ENCODE data around the gene GBA2. TPM values are rescaled to one million over a fixed set of nuclear protein-coding genes. Genes with fewer than 3 reads are reported as not detected.

Gene GBA2
- total RNA-seq, 1 experiment from 2014 or later, result 16.0 TPM

GRCh38 chr9:35712762-35713400 lies 36.1 kb downstream of the GBA2 start:
- Histone ChIP-seq H3K27ac (no peak overlapping the region), H3K4me3 (no peak overlapping the region), H3K9me3 (replicated peaks) (no peaks in the 10 kb centered on the region), H3K36me3 (peaks cover 78% of the 10 kb centered on the region), H3K4me1 (replicated peaks) (no peaks in the 10 kb centered on the region), H3K27me3 (replicated peaks) (no peaks in the 10 kb centered on the region)
- no peak for DNase-seq (ENCODE audit: low read depth in 1 of 2, low spot score in 2 of 2)

GRCh38 chr9:35711501-35712428 lies 37.3 kb downstream of the GBA2 start:
- no peak overlapping the region for H3K4me3 ChIP-seq
- no peak for DNase-seq (ENCODE audit: low read depth in 1 of 2, low spot score in 2 of 2)
- no peak overlapping the region for H3K27ac ChIP-seq
- H3K9me3 ChIP-seq (replicated peaks), result no peaks in the 10 kb centered on the region
- H3K4me1 ChIP-seq (replicated peaks), result no peaks in the 10 kb centered on the region
- peaks cover 79% of the 10 kb centered on the region for H3K36me3 ChIP-seq
- no peaks in the 10 kb centered on the region for H3K27me3 ChIP-seq (replicated peaks)

GRCh38 chr9:35710818-35711500 lies 38.1 kb downstream of the GBA2 start:
- Histone ChIP-seq H3K36me3 (peaks cover 81% of the 10 kb centered on the region), H3K9me3 (replicated peaks) (no peaks in the 10 kb centered on the region), H3K4me3 (no peak overlapping the region), H3K4me1 (replicated peaks) (no peaks in the 10 kb centered on the region), H3K27ac (no peak overlapping the region), H3K27me3 (replicated peaks) (no peaks in the 10 kb centered on the region)
- no peak for DNase-seq (ENCODE audit: low read depth in 1 of 2, low spot score in 2 of 2)

- peaks cover 79% of the 10 kb centered on the region for H3K36me3 ChIP-seq
- no peaks in the 10 kb centered on the region for H3K9me3 ChIP-seq (replicated peaks)
- no peaks in the 10 kb centered on the region for H3K4me1 ChIP-seq (replicated peaks)
- no peaks in the 10 kb centered on the region for H3K27me3 ChIP-seq (replicated peaks)
- H3K4me3 ChIP-seq, result no peak overlapping the region
- H3K27ac ChIP-seq, result no peak overlapping the region
- no peak for DNase-seq (ENCODE audit: low read depth in 1 of 2, low spot score in 2 of 2)
Measured at GRCh38 chr9:35708146-35708545, 40.9 kb downstream of the GBA2 start.

- DNase-seq (ENCODE audit: low read depth in 1 of 2, low spot score in 2 of 2), result no peak
- H3K9me3 ChIP-seq (replicated peaks), result no peaks in the 10 kb centered on the region
- H3K27me3 ChIP-seq (replicated peaks), result no peaks in the 10 kb centered on the region
- H3K4me3 ChIP-seq, result no peak overlapping the region
- H3K36me3 ChIP-seq, result peaks cover 85% of the 10 kb centered on the region
- no peak overlapping the region for H3K27ac ChIP-seq
- no peaks in the 10 kb centered on the region for H3K4me1 ChIP-seq (replicated peaks)
Measured at GRCh38 chr9:35706951-35707350, 42.1 kb downstream of the GBA2 start.

- Histone ChIP-seq H3K9me3 (replicated peaks) (no peaks in the 10 kb centered on the region), H3K4me1 (replicated peaks) (no peaks in the 10 kb centered on the region), H3K27ac (no peak overlapping the region), H3K36me3 (peaks cover 87% of the 10 kb centered on the region), H3K27me3 (replicated peaks) (no peaks in the 10 kb centered on the region), H3K4me3 (no peak overlapping the region)
- no peak for DNase-seq (ENCODE audit: low read depth in 1 of 2, low spot score in 2 of 2)
Measured at GRCh38 chr9:35705836-35706430, 43.1 kb downstream of the GBA2 start.

GRCh38 chr9:35705372-35705771 lies 43.7 kb downstream of the GBA2 start:
- H3K27me3 ChIP-seq (replicated peaks), result no peaks in the 10 kb centered on the region
- no peak overlapping the region for H3K4me3 ChIP-seq
- no peaks in the 10 kb centered on the region for H3K9me3 ChIP-seq (replicated peaks)
- no peak overlapping the region for H3K27ac ChIP-seq
- H3K36me3 ChIP-seq, result peaks cover 87% of the 10 kb centered on the region
- DNase-seq (ENCODE audit: low read depth in 1 of 2, low spot score in 2 of 2), result no peak
- no peaks in the 10 kb centered on the region for H3K4me1 ChIP-seq (replicated peaks)

GRCh38 chr9:35703906-35704672 lies 44.9 kb downstream of the GBA2 start:
- Histone ChIP-seq H3K27me3 (replicated peaks) (no peaks in the 10 kb centered on the region), H3K4me3 (no peak overlapping the region), H3K4me1 (replicated peaks) (no peaks in the 10 kb centered on the region), H3K36me3 (peaks cover 94% of the 10 kb centered on the region), H3K27ac (no peak overlapping the region), H3K9me3 (replicated peaks) (no peaks in the 10 kb centered on the region)
- DNase-seq (ENCODE audit: low read depth in 1 of 2, low spot score in 2 of 2), result no peak

GRCh38 chr9:35702696-35703095 lies 46.3 kb downstream of the GBA2 start:
- no peaks in the 10 kb centered on the region for H3K4me1 ChIP-seq (replicated peaks)
- H3K27ac ChIP-seq, result no peak overlapping the region
- H3K4me3 ChIP-seq, result no peak overlapping the region
- H3K36me3 ChIP-seq, result peaks cover 88% of the 10 kb centered on the region
- H3K9me3 ChIP-seq (replicated peaks), result no peaks in the 10 kb centered on the region
- no peak for DNase-seq (ENCODE audit: low read depth in 1 of 2, low spot score in 2 of 2)
- H3K27me3 ChIP-seq (replicated peaks), result no peaks in the 10 kb centered on the region

GRCh38 chr9:35700942-35701341 lies 48.1 kb downstream of the GBA2 start:
- no peak overlapping the region for H3K27ac ChIP-seq
- no peaks in the 10 kb centered on the region for H3K27me3 ChIP-seq (replicated peaks)
- no peak for DNase-seq (ENCODE audit: low read depth in 1 of 2, low spot score in 2 of 2)
- H3K9me3 ChIP-seq (replicated peaks), result no peaks in the 10 kb centered on the region
- peaks cover under 1% of the 10 kb centered on the region for H3K4me1 ChIP-seq (replicated peaks)
- H3K36me3 ChIP-seq, result peaks cover 84% of the 10 kb centered on the region
- H3K4me3 ChIP-seq, result no peak overlapping the region

GRCh38 chr9:35700031-35700430 lies 49.0 kb downstream of the GBA2 start:
- H3K9me3 ChIP-seq (replicated peaks), result no peaks in the 10 kb centered on the region
- no peaks in the 10 kb centered on the region for H3K27me3 ChIP-seq (replicated peaks)
- H3K4me3 ChIP-seq, result no peak overlapping the region
- no peak overlapping the region for H3K27ac ChIP-seq
- peaks cover 7% of the 10 kb centered on the region for H3K4me1 ChIP-seq (replicated peaks)
- no peak for DNase-seq (ENCODE audit: low read depth in 1 of 2, low spot score in 2 of 2)
- peaks cover 81% of the 10 kb centered on the region for H3K36me3 ChIP-seq

- no peak for DNase-seq (ENCODE audit: low read depth in 1 of 2, low spot score in 2 of 2)
- H3K9me3 ChIP-seq (replicated peaks), result no peaks in the 10 kb centered on the region
- no peak overlapping the region for H3K27ac ChIP-seq
- no peaks in the 10 kb centered on the region for H3K27me3 ChIP-seq (replicated peaks)
- no peak overlapping the region for H3K4me3 ChIP-seq
- H3K36me3 ChIP-seq, result peaks cover 63% of the 10 kb centered on the region
- peaks cover 10% of the 10 kb centered on the region for H3K4me1 ChIP-seq (replicated peaks)
Measured at GRCh38 chr9:35698231-35698630, 50.8 kb downstream of the GBA2 start.

- no peaks in the 10 kb centered on the region for H3K27me3 ChIP-seq (replicated peaks)
- H3K36me3 ChIP-seq, result peaks cover 56% of the 10 kb centered on the region
- no peaks in the 10 kb centered on the region for H3K9me3 ChIP-seq (replicated peaks)
- peaks cover 10% of the 10 kb centered on the region for H3K4me1 ChIP-seq (replicated peaks)
- DNase-seq (ENCODE audit: low read depth in 1 of 2, low spot score in 2 of 2), result no peak
- H3K4me3 ChIP-seq, result no peak overlapping the region
- no peak overlapping the region for H3K27ac ChIP-seq
Measured at GRCh38 chr9:35697486-35697885, 51.5 kb downstream of the GBA2 start.

Data from SJSA1 (cell line).